ENCODE results near the gene CCM2.
A peak's percentile ranks its signal among the peaks of the same experiment; 100 is the strongest.
"Not testable (repeated sequence)": the region's sequence is repeated elsewhere in the genome, so short reads cannot be mapped to it uniquely, and the experiment has no call there.

The CCM2 gene

DNA sequence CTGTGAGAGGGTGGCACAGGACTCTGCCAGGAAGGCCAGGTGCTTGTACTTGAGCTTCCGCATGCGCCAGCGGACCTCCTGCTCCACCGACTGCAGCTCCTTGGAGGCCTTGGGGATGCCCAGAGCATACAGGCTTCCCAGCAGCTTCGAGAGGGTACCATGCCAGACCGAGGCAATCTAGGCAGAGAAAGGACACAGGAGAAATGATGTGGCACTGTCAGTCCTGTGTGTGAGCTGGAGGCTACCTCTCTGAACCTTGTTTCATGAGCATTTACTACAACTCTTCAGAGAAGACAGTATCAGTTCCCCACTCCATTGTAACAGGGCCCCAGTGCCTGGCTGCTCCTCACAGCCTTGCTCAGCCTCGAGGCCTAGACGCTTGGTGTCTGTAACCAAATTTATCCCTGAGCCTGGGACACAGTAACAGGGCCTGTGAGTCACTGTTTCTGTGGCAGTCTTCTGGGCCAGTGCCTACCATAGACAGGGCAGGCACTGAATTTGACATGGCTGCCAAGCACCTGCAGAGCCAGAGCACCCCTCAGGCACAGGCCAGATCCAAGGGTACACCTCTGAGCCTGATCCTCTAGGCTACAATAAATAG, 105.7 kb downstream of the CCM2 start:
- in situ Hi-C loops (cut with MboI; ENCODE audit: low pct_unique_long_range_greater_than_20kb, low sequenced_read_pairs), result no loop called here

DNA sequence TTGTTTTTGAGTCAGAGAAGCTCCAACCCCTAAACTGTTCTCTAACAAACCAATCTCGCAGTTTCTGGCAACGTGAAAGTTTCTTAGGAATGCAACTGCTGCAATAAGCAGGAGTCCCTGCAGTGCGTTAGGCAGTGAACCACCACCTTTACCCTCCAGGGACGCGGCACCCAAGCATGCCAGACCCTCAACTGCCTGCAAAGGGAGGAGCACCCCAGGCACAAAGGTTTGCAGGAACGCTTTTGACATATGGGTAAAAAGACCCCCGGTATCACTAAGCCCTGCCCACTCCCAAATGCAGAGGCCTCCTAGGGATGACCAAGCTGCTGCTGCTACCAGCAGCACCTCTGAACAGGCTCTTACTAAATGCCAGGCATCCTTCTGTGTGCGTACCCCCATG, 106.8 kb downstream of the CCM2 start:
- no peak for DNase-seq
- in situ Hi-C loops (cut with MboI; ENCODE audit: low pct_unique_long_range_greater_than_20kb, low sequenced_read_pairs), result no loop called here

More for the DNA sequence above, 105.7 kb downstream of the CCM2 start:
- no peak for DNase-seq

DNA sequence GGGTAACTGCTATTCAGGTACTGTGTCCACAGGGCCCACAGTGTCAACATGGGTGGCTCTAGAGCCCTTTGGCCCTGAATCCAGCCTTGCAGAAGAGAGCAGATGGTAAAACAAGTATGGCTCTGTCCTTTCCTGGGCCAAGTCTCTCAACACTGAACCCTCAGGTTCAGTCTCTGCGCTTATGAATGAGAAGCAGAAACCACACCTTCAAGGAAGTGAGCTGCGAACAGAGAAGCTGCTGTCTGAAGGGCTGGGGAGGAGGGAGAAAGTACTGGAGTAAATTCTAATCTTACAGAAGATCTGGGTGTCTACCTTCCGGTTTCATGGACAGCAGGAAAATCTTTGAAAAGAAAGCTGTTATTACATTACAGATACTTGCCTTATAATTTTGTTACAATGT, 107.4 kb downstream of the CCM2 start:
- in situ Hi-C loops (cut with MboI; ENCODE audit: low pct_unique_long_range_greater_than_20kb, low sequenced_read_pairs), result no loop called here
- DNase-seq, result no peak

DNA sequence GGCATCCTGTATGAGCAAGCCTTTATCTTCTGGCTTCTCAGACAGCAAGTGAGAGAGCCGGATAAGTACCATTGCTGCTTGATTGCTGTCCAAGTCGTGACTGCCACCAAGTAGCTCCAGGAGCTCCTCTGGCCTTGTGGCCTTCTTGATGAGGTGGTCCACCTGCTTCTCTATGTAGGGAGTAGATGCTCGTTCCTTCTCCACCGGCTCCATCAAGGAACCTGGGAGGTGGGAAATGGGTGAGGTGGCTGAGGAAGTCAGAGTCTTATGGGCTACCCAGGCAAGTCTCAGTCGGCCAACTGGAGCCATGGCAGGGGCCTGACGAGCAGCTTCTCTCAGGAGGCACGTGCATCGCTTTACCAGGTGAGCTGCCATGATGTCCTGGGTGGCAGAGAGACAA, 108.9 kb downstream of the CCM2 start:
- no peak for DNase-seq
- in situ Hi-C loops (cut with MboI; ENCODE audit: low pct_unique_long_range_greater_than_20kb, low sequenced_read_pairs), result no loop called here

DNA sequence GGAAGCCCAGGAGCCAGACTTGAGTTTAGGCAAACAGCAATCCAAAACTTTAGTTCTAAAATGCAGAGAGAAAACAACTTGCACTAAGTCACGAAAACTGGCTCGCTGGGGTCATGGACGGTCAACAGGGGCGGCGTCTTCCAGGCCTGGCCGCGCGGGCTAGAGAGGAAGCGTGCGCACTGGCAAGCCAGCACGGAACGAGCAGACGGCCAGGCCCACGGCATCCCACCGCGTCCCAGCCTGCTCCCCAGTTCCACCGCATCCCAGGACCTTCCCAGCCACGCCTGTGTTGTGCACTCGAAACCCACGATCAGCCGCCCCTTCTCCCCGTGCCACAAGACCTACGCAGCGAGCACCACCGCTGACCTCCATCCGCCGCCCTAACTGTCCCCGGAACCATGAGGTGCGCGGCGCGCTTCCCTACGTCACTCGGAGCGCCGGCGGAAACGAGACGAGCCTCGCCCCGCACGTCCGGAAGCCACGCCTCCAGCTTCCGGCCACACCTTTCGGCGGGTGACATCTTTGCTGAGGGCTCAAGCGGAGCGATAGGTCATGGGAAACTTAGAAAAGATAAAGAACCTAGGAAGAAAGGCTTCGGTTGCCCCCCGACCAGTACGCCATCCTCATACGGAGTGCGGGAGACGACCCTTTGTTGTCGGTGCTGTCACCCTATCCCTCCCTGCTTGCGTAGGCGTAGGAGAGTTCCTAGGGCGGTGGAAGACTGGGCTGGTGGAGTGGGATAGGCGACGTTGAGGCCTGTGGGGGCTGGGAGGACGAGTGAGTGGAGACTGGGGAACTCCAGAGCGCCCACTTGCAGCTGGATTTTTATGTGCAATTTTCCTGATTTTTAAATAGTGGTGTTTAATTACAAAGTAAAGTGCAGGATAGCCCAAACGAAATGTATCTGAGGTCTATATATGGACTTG, 111.6 kb downstream of the CCM2 start, which contains the start of gene TBRG4:
TSS of gene TBRG4 (minus strand) at position 400 of the 926 bp plus-strand sequence. CDS start 2,460 bp downstream, outside the sequence.
- peak; percentile 97 for DNase-seq
- in situ Hi-C loops (cut with MboI; ENCODE audit: low pct_unique_long_range_greater_than_20kb, low sequenced_read_pairs), result no loop called here

DNA sequence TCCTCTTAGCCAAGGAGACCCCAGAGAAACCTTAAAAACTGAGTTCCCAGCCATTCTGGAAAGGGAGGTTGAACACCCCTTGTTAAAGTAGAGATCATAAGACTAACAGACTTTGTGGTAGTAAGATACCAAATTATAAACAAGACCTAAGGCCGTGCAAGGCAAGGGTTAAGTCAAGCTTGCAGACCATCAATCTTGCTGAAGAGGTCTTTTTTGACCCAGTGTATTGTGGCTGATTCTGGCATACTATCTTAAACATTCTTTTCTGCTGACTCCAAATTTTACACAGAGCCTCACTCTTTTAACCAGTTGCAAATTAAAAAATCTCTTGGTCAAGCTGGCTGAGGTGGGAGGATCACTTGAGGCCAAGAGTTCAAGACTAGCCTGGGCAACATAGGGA, 112.6 kb downstream of the CCM2 start:
- in situ Hi-C loops (cut with MboI; ENCODE audit: low pct_unique_long_range_greater_than_20kb, low sequenced_read_pairs), result no loop called here

DNA sequence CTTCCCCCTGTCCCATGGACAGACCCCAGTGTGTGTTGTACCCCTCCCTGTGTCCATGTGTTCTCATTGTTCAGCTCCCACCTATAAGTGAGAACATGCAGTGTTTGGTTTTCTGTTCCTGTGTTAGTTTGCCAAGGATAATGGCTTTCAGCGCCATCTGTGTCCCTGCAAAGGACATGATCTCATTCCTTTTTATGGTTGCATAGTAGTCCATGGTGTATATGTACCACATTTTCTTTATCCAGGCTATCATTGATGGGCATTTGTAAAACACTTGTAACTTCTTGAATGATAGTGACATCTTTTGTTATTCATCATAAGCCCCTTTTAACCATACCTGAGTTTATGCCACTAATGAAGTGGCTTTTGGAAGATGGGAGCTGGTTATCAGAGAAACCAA, 114.3 kb downstream of the CCM2 start:
- in situ Hi-C loops (cut with MboI; ENCODE audit: low pct_unique_long_range_greater_than_20kb, low sequenced_read_pairs); DNase-seq: not testable (repeated sequence)

More for the DNA sequence above, 112.6 kb downstream of the CCM2 start:
- no peak for DNase-seq

DNA sequence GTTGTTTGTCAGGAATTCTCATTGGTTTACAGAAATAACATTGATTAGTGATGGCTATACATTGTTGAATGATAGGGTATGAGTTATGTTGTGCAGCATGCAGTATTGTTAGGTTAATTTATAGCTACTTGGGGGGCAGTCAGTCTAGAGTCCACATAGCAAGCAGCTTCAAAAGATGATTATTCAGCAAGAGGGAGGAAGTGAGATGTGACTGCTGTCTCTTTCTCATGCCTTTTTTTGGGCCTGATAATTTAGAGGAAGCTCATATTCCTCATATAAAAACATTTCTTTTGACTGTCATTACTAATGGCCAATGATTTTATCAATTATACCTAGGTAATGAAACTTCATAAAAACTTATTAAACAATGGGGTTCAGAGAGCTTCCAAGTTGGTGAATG, 114.9 kb downstream of the CCM2 start:
- no peak for DNase-seq
- in situ Hi-C loops (cut with MboI; ENCODE audit: low pct_unique_long_range_greater_than_20kb, low sequenced_read_pairs), result no loop called here

DNA sequence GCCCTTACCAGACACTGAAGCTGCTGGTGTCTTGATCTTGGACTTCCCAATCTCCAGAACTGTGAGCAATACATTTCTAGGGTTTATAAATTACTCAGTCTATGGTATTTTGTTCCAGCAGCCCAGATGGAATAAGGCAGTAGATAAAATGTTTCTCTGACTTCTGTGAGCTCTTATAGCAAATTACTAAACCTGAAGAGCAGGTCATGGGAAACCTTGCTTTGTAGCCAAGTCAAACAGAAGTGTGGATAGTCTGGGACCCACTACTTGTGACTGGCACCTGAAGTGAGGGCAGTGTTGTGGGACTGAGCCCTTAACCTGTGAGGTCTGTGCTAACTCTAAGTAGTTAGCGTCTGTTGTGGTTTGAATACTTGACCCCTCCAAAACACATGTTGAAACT, 116.0 kb downstream of the CCM2 start:
- in situ Hi-C loops (cut with MboI; ENCODE audit: low pct_unique_long_range_greater_than_20kb, low sequenced_read_pairs), result no loop called here
- no peak for DNase-seq

DNA sequence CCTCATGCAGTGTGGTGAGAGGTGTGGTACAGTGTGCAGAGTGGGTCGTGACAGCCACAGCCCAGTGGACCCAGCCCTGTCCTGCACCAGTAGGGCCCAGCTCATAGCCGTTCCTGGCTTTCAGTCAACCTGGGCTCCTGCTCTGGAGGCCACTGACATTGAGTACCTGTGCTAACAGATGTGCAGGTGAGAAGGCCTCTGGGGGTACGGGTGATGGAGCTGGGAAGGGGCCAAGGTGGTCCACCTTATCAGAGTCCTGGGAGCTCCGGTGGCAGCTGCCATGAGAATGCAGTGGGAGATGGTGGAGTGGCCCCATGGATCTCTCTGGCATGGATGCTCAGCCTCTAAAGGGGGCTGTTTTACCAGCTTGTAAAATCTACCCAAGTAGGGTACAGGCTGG, 117.6 kb downstream of the CCM2 start:
- in situ Hi-C loops (cut with MboI; ENCODE audit: low pct_unique_long_range_greater_than_20kb, low sequenced_read_pairs), result no loop called here

DNA sequence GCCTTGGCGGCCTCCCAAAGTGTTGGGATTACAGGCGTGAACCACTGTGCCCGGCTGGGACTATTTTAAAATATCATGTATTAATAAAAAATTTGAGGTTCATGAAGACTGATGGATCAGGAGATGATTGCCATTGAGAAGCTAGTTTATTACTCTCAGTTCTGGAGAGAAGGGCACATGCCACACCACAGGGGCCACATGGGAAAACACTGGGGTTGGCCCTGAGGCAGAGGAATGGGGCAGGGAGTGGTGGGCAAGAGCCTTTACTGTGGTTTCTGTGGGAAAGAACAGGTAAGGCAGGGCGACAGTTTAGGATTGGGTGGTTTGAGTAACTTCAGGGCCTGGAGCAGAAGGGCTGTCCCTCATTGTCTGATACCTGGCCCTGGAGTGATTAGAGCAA, 118.3 kb downstream of the CCM2 start:
- DNase-seq, result no peak
- in situ Hi-C loops (cut with MboI; ENCODE audit: low pct_unique_long_range_greater_than_20kb, low sequenced_read_pairs), result no loop called here

More for the DNA sequence above, 117.6 kb downstream of the CCM2 start:
- DNase-seq, result no peak

DNA sequence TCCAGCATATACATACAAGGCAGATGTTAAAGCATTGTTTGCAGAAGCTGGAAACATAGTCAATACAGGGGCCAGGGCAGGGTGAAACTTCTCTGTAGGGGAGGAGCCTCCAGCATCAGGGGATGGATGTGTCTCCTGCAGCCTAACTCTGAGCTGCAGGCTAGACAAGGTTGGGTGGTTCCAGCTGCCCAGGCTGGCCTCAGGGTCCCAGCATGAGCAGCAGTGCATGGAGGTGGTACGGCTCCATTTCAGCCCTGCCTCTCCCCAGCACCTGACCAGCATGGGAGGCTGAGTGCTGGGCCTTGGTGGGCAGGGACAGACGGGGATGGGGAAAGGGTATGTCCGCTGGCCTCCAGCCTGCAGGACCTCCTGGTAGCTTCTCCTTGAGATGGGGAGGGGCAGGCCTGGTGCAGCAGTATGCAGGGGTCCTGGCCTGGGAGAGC, 118.9 kb downstream of the CCM2 start:
- DNase-seq, result no peak
- in situ Hi-C loops (cut with MboI; ENCODE audit: low pct_unique_long_range_greater_than_20kb, low sequenced_read_pairs), result no loop called here

DNA sequence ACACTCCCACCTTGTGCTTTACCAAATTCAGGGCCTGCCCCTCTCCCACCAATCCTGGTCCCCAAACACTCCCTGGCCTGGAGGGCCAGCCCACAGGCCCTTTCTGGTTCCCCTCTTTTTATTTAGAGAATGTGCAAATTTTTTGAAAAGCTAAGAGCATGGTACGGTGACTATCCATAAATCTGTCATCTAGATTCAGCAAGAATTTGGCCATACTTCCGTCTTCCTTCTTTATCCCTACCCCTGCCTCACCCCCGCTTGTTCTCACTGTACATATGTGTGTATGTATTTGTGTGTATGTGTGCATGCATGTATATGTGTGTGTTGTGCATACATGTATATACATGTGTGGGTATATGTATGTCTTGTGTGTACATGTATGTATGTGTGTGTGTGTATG, 119.5 kb downstream of the CCM2 start:
- no peak for DNase-seq
- in situ Hi-C loops (cut with MboI; ENCODE audit: low pct_unique_long_range_greater_than_20kb, low sequenced_read_pairs), result no loop called here

DNA sequence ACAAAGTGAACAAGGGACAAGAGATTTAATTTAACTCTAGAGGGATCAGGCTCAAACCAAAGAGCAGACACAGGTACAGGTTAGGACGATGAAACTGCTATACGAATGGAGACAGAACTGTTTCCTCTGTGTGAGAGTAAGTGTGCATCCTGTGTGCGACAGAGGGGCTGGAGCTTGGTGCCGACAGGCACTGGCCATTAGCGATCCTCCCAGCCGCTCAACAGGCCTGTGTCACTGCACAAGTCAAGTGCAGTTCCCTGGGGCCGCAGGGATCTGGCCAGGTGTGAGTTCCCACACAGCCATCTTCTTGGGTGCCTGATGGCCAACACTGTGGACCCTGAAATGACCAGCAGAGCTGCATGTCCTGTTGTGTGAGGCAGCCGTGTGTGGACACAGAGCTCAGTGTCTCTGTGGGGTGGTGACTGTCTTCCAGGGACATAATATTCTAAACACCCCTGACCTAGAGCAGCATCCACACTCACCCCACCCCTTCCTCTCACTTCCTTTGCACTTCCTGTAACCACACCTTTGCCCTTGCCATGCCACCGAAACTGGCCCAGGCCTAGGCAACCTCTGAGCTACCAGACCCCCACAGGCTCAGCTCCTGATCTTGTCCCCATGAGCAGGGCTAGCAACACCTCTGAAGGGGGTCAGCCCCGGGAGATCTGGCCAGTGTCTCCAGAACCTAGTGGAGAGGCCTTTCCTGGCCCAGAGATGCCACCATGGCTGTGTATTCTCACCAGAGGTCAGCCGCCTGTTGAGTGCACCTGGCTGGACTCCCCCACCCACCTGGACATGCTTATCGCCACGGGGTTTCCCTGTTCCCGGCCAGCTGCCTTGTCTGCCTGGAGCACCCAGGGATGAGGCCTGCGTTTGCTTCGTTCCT, 123.2 kb downstream of the CCM2 start:
- in situ Hi-C loops (cut with MboI; ENCODE audit: low pct_unique_long_range_greater_than_20kb, low sequenced_read_pairs), result no loop called here
- no peak for DNase-seq

DNA sequence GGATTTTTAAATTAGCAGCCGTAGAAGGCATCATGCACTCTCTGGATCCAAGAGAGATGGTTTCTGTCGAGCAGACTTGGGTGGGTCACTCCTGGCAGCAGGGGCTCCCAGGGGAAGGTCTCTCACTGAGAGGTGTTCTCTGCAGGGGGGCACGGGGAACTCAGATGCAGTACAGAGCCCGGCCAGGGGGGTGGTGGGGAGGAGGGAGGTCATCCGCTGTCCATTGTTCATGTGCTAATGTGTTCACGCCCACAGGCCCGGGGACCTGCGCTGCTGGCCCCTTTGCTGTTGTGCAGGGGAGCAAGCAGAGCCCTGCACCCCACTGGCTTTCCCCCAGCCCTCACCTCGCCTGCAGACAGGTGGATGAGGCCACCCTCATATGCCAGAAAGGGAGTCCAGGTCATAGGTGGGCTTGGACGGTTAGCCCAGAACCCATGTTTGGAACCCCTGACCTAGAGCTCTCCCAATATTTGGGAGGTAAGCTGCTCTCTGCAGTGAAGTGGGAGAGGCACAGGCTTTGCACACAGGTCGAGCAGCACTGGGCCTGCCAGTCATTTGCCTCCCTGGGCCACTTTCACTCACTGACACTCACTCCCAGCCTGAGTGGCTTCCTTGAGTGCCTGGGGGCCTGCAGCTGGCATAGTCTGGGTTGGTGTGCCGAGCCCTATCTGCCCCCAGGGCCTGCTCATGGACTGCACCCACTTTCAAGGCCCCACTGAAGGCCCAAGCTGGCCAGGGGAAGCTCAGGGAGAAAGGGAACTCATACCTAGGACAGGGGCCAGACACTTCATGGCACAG, 124.1 kb downstream of the CCM2 start:
- DNase-seq, result no peak
- in situ Hi-C loops (cut with MboI; ENCODE audit: low pct_unique_long_range_greater_than_20kb, low sequenced_read_pairs), result no loop called here

DNA sequence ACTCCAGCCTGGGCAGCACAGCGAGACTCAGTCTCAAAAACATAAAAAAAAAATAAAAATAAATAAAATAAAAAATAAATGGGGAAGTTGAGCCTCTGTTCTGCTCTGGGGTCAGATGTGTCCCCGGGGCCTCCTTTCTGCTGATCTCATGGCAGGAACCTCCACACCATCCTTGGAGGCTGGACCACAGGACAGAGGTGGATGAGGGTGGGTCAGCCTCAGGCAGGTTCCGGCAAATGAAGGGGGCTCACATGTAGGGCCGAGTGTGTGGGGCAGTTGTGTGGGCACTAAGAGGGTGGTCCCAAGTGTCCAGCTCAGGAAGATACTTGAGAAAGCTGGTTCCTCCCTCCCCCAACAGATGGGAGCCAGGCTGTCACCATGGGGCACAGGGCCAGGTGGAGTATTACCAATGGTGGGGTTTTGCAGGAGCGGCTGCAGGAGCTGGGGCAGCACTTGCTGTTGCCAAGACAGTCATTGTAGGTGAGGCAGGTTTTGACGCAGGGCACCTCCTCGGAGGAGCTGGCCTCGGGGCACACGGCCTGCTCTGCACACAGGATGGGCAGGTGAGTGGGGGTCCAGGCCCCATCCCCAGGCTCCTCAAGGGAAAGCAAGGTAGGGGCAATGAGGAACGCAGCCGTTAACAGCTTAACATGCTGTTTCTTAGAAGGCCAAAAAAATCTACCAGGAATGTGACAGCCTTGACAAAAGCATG, 125.3 kb downstream of the CCM2 start:
- in situ Hi-C loops (cut with MboI; ENCODE audit: low pct_unique_long_range_greater_than_20kb, low sequenced_read_pairs), result loop anchor here (25.0 kb wide), 1 partner anchor 538 kb away; the partner anchor contains the start of gene TMED4
- no peak for DNase-seq
